ENCODE measurements around the gene CCDC69. TPM values are rescaled to one million over a fixed set of nuclear protein-coding genes. Genes with fewer than 3 reads are reported as not detected.

CCDC69 gene
- total and polyA plus RNA-seq, 2 of the 8 experiments (the other 6 are each of a cell fraction or from before 2014, with no cell fraction given), result 8.4 to 10.8 TPM

- Histone ChIP-seq H3K14ac (ENCODE audit: insufficient read length) (no peak overlapping the region), H4K20me1 (replicated peaks in 1 of 2; ENCODE audit: control insufficient read depth in 1 of 2, insufficient read depth in 2 of 2, low read length in 2 of 2) (no peaks in the 10 kb centered on the region), H3K4me1 (replicated peaks in 1 of 4; ENCODE audit: control insufficient read depth in 3 of 4, insufficient read depth in 4 of 4, low read length in 3 of 4) (peaks cover 0 to under 1% (median 0%) of the 10 kb centered on the region in 4 experiments; a peak in 1 of 7 replicates), H3K79me2 (ENCODE audit: control insufficient read depth in 1 of 2, insufficient read depth in 2 of 2, low read length in 2 of 2) (no peaks in the 10 kb centered on the region), H3K23ac (ENCODE audit: insufficient read length) (no peak overlapping the region), H2AFZ (ENCODE audit: low read length) (no peak overlapping the region), H2BK15ac (ENCODE audit: low read length) (no peak overlapping the region), H3K9ac (replicated peaks in 1 of 4; ENCODE audit: extremely low read depth in 1 of 4, low read depth in 3 of 4, low read length in 3 of 4) (no peak overlapping the region), H3K36me3 (ENCODE audit: control insufficient read depth in 2 of 4, insufficient read depth in 4 of 4, low read length in 3 of 4) (no peaks in the 10 kb centered on the region; a peak in 1 of 8 replicates), H3K27me3 (replicated peaks in 1 of 4; ENCODE audit: control insufficient read depth in 3 of 4, extremely low read depth in 1 of 4, insufficient read depth in 3 of 4, low read length in 3 of 4) (no peaks in the 10 kb centered on the region), H2BK12ac (ENCODE audit: low read depth, low read length) (no peak overlapping the region), H3K4ac (replicated peaks; ENCODE audit: insufficient read length, low read depth, low read length) (no peak overlapping the region), H3K79me1 (ENCODE audit: low read depth, low read length) (no peaks in the 10 kb centered on the region), H2BK20ac (ENCODE audit: low read length) (no peak overlapping the region), H3K18ac (ENCODE audit: extremely low read depth, low read length) (no peak overlapping the region), H3K56ac (replicated peaks; ENCODE audit: insufficient read length, low read depth, low read length) (no peak overlapping the region), H3K4me2 (ENCODE audit: insufficient read depth in 1 of 2, low read depth in 2 of 2, low read length in 2 of 2) (no peak overlapping the region), H3K27ac (ENCODE audit: low read depth, low read length) (no peak overlapping the region), H3K4me3 (ENCODE audit: extremely low read depth in 1 of 4, insufficient read depth in 2 of 4, low read depth in 3 of 4, low read length in 4 of 4) (no peak overlapping the region), H4K5ac (ENCODE audit: insufficient read length, low read depth, low read length) (no peak overlapping the region), H3K23me2 (ENCODE audit: low read depth, low read length) (no peaks in the 10 kb centered on the region), H3K9me3 (ENCODE audit: insufficient read depth in 2 of 2, low read depth in 1 of 2, low read length in 1 of 2) (no peaks in the 10 kb centered on the region), H4K8ac (ENCODE audit: extremely low read depth, insufficient read depth, low read length) (no peak overlapping the region), H2BK120ac (replicated peaks; ENCODE audit: low read depth, low read length) (no peak overlapping the region), H2AK5ac (ENCODE audit: low read depth, low read length) (no peak overlapping the region), H4K91ac (replicated peaks; ENCODE audit: insufficient read length, low read length) (no peak overlapping the region), H2BK5ac (ENCODE audit: low read depth, low read length) (no peak overlapping the region)
- DNase-seq (ENCODE audit: low read depth in 1 of 2, low spot score in 2 of 2), result no peak
- 90% methylated on average over 6 of the region's 6 CpGs; no CpG with 5 or more reads in 1 of the 2 experiments for WGBS, 2 experiments (ENCODE audit: extremely low coverage in 1 of 2, insufficient coverage in 1 of 2, insufficient read length in 1 of 2, insufficient replicate concordance in 2 of 2, low coverage in 1 of 2, low lambda C conversion rate in 2 of 2, missing lambda C conversion rate in 1 of 2)
- ChIA-PET CTCF (ENCODE audit: partially characterized antibody) (interaction anchor here (0.6 to 1.7 kb wide), 4 partner anchors 9 to 27 kb away, joined by 3 to 7 read pairs (median 3); no protein-coding TSS in a partner anchor), POLR2A (ENCODE audit: partially characterized antibody) (interaction anchor here (1.1 kb wide), 1 partner anchor 9 kb away, joined by 3 read pairs; no protein-coding TSS in a partner anchor)
- FAIRE-seq, result no peak
- TF ChIP-seq CHD1 (IDR thresholded peaks at IDR 0.05; ENCODE audit: low read depth, low read length) (no peak), SUZ12 (IDR thresholded peaks at IDR 0.05; ENCODE audit: low read length) (0 out of 2 replicates have a peak, but pooled peaks have one; percentile 22), TAF1 (IDR thresholded peaks at IDR 0.05; ENCODE audit: low read depth, low read length) (no peak), YY1 (IDR thresholded peaks at IDR 0.05; ENCODE audit: low read depth, low read length) (no peak)
Measured at GRCh38 chr5:151180291-151180690, 43.6 kb downstream of the CCDC69 start.
